Hematopoietic multipotent progenitor cell treated with erythropoietin and hydrocortisone succinate and interleukin-3 and kit ligand, for 4 days (in vitro differentiated cells): ENCODE data around the gene ANKZF1.
"Not testable (repeated sequence)": the region's sequence is repeated elsewhere in the genome, so short reads cannot be mapped to it uniquely, and the experiment has no call there.

ENCODE experiments used
- DNase-seq: peaks from one replicate; pipeline ENCODE4 v3.0.0-alpha.2; 2015

Gene ANKZF1

GRCh38 chr2:219229305-219230058, at the start of gene ANKZF1, which contains the start of gene ATG9A:
Gene ANKZF1 (plus strand): TSS chr2:219229806. CDS start chr2:219230258, 452 bp downstream.
Gene ATG9A (minus strand): TSS chr2:219229636. CDS start chr2:219228024, 1,612 bp downstream.
- DNase-seq: peak; percentile 100

- DNase-seq: no peak
These were observed 48.6 kb upstream of the ANKZF1 start for GRCh38 chr2:219180961-219181360.

DNA sequence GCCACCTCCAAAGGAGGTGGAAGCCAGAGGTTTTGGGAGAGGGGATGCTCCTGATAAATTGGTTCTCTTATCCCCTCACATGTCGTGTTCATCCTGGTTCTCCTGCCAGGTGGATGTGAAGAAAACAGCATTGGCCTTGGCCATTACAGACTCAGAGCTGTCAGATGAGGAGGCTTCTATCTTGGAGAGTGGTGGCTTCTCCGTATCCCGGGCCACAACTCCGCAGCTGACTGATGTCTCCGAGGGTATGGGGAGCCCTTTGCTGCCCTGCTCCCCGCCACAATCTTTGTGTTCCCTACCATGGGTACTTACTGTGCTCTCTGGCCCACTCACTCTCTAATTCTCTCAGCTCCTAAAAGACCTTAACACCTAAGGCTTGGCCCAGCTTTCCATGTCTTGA, 48.1 kb upstream of the ANKZF1 start:
- no peak for DNase-seq

- peak; percentile 41 for DNase-seq
These were observed 47.1 kb upstream of the ANKZF1 start for GRCh38 chr2:219182331-219183150.

DNA sequence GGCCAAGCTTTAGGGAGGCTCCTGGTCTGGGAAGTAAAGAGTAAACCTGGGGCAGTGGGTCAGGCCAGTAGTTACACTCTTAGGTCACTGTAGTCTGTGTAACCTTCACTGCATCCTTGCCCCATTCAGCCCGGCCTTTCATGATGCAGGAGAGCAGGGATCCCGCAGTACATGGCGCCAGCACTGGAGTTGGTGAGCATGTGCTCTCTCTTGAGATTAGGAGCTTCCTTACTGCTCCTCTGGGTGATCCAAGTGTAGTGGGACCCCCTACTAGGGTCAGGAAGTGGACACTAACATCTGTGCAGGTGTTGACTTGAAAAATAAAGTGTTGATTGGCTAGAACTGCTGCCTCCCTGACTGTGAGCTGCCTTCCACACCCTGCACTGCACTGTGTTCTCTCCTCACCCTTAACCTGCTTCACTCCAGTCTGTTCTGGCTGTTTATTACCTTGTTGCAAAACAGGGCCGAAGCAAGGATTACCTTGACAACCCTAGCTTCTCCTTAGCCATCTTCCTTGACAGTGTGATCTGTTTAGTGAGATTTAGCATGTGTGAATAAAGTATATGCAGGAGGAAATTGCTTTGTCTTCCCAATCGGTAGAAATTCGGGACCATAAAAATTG, 46.3 kb upstream of the ANKZF1 start:
- DNase-seq: no peak

GRCh38 chr2:219184121-219184520, 45.5 kb upstream of the ANKZF1 start:
- no peak for DNase-seq

- no peak for DNase-seq
These were observed 42.7 kb upstream of the ANKZF1 start for GRCh38 chr2:219186754-219187456.

GRCh38 chr2:219197388-219197787, 32.2 kb upstream of the ANKZF1 start:
- no peak for DNase-seq

- no peak for DNase-seq
These were observed 30.6 kb upstream of the ANKZF1 start for GRCh38 chr2:219198974-219199373.

DNA sequence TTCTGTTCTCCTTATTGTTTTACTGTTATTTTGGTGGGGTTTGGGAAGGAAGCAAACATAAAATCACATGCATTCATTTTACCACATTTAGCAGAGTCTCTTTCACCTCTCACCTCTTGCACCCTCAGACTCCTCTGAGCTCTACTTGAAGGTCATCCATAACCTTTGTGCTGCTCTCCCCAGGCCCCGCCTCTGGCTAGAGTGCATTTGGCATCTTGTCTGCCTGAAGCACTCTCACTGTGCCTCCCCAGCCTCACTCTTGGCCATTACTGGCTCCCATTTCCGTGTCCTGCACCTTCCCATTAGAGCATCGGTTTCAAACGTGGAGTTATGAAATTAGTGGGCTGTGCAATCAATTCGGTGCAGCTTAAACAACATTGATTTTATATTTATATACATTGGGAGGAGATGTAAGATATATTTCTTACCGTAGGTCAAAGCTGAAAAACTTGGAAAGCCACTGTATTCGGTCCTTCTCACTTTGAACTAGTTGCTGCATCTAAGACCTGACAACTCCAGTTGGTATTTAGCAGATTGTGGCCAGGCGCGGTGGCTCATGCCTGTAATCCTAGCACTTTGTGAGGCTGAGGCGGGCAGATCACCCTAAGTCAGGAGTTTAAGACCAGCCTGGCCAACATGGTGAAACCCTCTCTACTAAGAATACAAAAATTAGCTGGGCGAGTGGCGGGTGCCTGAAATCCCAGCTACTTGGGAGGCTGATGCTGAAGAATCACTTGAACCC, 30.0 kb upstream of the ANKZF1 start:
- no peak for DNase-seq

GRCh38 chr2:219200502-219201326, 28.9 kb upstream of the ANKZF1 start:
- not testable (repeated sequence) for DNase-seq

DNA sequence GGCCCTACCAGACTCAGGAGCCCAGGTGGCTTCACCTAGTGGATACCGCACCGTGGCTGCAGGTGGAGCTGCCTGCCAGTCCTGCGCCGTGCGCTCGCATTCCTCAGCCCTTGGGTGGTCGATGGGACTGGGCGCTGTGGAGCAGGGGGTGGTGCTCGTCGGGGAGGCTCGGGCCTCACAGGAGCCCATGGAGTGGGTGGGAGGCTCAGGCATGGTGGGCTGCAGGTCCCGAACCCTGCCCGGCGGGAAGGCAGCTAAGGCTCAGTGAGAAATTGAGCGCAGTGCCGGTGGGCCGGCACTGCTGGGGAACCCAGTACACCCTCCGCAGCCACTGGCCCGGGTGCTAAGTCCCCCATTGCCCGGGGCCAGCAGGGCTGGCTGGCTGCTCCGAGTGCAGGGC, 28.3 kb upstream of the ANKZF1 start:
- not testable (repeated sequence) for DNase-seq

DNA sequence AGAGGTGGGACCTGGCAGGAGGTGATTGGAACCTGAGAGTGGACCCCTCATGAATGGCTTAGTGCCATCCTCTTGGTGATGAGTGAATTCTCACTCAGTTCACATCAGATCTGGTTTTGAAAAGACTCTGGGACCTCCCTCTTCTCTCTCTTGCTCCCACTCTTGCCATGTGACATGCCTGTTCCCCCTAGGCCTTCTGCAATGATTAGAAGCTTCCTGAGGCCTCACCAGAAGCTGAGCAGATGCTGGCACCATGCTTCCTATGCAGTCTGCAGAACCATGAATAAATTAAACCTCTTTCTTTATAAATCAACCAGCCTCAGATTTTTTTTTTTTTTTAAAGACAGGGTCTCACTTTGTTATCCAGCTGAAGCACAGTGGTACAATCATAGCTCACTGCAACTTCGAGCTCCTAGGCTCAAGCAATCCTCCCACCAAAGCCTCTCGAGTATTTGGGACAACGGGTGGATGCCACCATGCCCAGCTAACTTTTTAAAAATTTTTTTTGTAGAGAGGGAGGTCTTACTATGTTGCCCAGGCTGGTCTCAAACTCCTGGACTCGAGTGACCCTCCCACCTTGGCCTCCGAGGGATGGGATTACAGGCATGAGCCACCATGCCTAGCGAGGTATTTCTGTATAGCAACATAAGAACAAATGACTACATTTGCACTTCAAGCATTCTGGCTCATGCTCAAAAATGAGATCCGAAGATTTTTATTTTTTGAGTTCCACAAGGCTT, 25.0 kb upstream of the ANKZF1 start:
- DNase-seq: no peak

DNA sequence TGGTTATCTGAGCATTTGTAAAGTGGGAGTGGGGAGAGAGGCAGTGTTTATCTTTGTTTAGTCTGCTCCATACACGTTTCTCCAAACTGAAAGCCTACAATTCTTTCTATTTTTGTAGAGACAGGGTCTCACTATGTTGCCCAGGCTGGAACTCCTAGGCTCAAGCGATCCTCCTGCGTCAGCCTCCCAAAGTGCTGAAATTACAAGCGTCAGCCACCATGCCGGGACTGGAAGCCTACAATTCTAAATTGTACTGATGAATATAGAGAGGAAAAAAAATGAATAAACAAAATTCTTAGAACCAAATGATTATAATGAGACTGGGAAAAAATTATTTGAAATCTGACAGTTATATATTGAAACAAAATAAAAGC, 24.5 kb upstream of the ANKZF1 start:
- no peak for DNase-seq

- no peak for DNase-seq
These were observed 23.7 kb upstream of the ANKZF1 start for GRCh38 chr2:219205981-219206327.

DNA sequence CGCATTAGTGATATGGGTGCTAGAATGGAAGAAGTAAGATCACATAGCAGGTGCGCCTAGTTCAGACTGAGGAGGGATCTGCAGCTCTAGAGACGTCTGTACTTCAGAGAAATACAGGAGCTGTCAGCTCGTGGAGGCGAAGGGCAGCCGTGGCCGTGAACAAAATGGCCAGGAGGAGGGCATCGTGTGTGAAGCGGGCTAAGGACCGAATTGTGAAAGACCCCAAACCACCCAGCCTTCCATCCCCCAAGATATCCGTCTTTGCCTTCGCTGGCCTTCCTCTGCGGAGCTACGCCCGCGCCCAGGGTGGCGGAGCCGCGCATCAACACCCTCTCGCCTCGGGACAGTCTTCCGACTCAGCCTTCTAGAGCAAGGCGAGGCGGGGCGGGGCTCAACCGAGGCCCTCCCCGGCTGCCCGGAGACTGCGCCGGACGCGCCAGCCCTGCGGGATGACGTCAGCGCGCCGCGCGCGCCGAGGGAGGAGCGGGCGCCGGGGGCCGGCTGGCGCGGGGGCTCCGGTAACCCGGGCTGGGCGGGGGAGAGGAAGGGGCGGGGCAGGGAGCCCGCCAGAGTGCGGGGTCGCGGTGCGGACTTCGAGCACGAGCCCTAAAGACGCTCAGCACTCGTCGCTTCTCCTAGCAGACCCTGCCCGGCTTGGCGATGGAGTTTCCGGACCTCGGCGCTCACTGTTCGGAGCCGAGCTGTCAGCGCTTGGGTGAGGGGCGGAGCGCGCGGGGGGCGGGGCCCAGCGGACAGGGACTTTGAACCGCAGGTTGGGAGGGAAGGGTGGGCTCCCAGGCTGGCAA, 23.1 kb upstream of the ANKZF1 start, which contains the start of gene ZFAND2B:
TSS of gene ZFAND2B (plus strand) at position 455 of the 806 bp plus-strand sequence. CDS start at position 661, 206 bp downstream.
- peak; percentile 98 for DNase-seq

DNA sequence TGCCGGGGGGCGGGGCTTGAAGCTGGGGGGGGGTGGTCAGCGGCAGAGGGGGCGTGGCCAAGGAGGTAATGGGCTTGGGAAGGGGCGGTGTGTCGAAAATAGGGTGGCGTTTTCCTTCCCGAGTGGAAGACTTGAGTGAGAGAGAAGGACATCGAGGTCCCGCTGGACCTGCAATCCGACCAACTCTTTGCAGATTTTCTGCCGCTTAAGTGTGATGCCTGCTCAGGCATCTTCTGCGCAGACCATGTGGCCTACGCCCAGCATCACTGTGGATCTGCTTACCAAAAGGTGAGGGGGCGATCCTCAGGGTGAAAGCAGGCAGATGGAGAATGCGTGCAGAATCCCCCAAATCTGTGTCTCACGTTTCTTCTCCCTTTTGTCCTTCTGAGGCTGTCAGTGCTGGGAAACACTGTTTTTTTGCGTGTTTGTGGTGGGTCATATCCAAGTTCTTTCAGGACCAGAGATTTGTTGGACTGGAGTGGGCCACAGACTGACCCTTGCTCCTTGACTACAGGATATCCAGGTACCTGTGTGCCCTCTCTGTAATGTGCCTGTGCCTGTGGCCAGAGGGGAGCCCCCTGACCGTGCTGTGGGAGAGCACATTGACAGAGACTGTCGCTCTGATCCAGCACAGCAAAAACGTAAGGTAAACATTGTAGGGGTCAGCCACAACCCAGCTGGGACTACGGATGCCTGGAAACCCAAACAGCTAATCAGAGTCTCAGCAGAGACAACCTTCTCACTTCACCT, 22.3 kb upstream of the ANKZF1 start:
- no peak for DNase-seq

- DNase-seq: peak; percentile 26
These were observed 21.5 kb upstream of the ANKZF1 start for GRCh38 chr2:219207884-219208740.
